Cardiac fibroblast (primary cell): ENCODE measurements around the gene CCNE1.

Experiments
- DNase-seq, 2 donors: peaks; one replicate each; pipeline versions ENCODE4 v3.0.0 to v3.0.0-alpha.2; 2010; ENCODE audit warnings: low read depth in 2 of 2
- H3K4me3 ChIP-seq, 2 donors: replicated peaks in 1 of 2; 1 replicate in 1 of 2; 2 replicates in 1 of 2; pipeline ENCODE4 v1.5.1; 2011; ENCODE audit warnings: low read depth in 2 of 2, low read length in 2 of 2, mild to moderate bottlenecking in 2 of 2, moderate library complexity in 1 of 2
- TF ChIP-seq, protein P1 (sequence below): IDR thresholded peaks from one replicate; pipeline ENCODE4 v1.5.1; 2011; ENCODE audit warnings: low read depth, mild to moderate bottlenecking, low read length, inconsistent platforms

CCNE1 gene

DNA sequence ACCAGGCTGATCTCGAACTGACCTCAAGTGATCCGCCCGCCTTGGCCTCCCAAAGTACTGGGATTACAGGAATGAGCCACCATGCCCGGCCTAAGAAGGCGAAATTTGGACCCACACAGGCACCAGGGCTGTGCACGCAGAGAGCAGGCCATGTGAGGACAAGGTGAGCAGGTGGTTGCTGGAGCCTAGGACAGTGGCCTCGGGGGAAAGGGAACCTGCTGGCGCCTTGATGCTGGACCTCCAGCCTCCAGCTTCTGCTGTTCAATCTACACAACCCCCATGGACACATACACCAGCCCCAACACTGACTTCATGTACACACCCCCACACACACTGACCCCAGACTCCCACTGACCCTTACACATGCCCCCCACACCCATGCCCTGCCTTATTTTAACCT lies 41.8 kb upstream of the CCNE1 start:
- no peak for DNase-seq
- TF ChIP-seq, protein P1, sequence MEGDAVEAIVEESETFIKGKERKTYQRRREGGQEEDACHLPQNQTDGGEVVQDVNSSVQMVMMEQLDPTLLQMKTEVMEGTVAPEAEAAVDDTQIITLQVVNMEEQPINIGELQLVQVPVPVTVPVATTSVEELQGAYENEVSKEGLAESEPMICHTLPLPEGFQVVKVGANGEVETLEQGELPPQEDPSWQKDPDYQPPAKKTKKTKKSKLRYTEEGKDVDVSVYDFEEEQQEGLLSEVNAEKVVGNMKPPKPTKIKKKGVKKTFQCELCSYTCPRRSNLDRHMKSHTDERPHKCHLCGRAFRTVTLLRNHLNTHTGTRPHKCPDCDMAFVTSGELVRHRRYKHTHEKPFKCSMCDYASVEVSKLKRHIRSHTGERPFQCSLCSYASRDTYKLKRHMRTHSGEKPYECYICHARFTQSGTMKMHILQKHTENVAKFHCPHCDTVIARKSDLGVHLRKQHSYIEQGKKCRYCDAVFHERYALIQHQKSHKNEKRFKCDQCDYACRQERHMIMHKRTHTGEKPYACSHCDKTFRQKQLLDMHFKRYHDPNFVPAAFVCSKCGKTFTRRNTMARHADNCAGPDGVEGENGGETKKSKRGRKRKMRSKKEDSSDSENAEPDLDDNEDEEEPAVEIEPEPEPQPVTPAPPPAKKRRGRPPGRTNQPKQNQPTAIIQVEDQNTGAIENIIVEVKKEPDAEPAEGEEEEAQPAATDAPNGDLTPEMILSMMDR, result no peak
- no peak overlapping the region for H3K4me3 ChIP-seq

DNA sequence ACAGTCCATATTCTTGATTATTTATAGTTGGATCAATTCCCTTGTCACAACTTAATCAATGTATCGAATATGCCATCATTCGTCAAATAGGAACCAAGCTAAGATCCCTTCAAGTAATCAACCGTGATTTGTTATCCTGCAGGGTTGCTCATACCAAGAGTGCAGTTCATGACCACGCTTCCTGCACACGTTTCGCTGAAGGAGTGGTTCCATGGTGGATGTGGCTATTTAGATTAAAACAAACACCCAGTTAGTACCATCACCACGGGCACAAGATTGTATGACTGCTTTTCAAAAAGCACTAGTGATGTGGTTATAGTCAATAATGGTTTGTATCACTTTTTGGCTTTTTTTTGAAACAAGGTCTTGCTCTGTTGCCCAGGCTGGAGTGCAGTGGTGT lies 41.1 kb upstream of the CCNE1 start:
- no peak overlapping the region for H3K4me3 ChIP-seq
- TF ChIP-seq, protein P1, result no peak
- no peak for DNase-seq

DNA sequence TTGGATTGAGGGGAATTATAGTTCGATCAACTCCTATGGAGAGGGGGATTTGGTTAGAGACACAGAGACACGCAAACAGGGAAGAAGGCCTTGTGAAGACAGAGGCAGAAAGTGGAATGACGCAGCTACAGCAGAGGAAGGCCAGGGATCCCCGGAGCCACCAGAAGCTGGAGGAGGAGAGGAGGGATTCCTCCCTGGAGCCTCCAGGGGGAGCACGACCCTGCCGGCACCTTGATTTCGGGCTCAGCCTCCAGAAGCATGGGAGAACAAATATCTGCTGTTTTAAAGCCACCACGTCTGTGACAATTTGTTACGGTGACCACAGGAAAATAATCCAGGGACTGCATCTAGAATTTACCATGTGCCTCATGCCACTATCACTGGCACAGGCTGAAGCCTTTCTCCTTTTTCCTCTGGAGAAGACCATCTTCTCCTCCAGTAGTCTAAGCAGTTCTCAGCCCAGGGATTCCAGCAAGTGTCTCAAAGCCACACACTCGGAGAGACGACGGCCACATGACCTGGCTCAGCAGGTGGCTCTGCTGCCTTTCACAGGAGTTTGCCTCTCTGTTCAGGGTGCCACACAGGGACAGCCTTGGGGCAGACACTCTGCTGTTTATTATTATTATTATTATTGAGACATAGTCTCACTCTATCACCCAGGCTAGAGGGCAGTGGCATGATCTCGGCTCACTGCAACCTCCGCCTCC lies 39.9 kb upstream of the CCNE1 start:
- TF ChIP-seq, protein P1, result peak; percentile 86
- no peak overlapping the region for H3K4me3 ChIP-seq
- peak; percentile 57 to 61 for DNase-seq

DNA sequence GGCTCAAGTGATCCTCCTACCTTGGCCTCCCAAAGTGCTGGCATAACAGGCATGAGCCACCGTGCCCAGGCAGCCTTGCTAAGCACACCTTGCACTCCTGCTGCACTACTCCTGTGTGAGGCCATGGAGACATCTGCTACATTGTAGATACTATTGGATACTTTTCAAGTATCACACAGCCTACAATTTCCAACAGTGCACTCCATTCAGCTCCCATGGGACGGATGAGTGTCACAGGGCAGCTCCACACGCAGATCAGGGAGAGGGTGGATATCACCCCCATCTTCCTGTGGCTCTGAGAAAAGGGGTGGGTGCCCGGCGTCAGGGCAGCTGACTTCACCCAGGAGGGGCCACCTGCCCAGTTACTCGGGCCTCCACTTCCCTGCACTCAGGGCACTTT lies 39.1 kb upstream of the CCNE1 start:
- TF ChIP-seq, protein P1, result no peak
- DNase-seq, result no peak
- H3K4me3 ChIP-seq, result no peak overlapping the region

DNA sequence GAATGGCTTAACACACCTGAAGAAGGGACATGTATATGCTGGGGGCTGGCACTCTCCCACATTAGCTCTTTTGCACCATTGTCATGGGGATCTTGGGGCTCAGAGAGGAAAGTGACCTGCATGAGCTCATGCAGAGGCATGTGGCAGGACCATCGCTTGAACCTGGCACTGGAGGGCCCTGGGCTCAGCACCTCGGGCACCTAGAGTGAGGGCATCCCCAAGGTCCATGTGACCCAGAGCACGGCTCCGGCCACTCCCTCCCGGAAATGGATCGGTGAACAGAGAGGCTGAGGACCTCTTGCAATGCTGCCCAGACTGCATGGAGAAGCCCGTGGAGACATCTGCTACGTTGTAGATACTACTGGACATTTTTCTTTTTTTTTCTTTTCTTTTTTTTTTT lies 38.6 kb upstream of the CCNE1 start:
- TF ChIP-seq, protein P1, result no peak
- DNase-seq, result no peak
- no peak overlapping the region for H3K4me3 ChIP-seq

DNA sequence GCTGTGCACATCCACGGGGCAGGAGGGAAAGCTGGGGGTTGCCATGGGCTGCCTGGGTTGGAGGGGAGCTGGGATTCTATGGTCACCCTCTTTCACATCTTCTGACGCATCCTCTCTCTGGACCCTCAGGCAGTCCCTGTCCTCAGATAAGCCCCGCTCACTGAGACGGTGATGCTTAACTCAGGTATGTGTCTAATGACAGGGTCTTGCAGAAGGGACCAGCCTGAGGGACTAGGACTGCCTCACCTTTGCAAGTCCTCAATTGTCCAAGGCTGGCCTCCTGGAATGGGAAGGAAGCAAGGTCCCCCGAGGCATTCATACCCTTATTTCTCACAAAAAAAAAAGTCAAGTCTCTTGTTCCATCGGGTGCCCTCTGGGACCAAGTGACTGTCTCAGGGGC lies 37.7 kb upstream of the CCNE1 start:
- TF ChIP-seq, protein P1, result no peak
- no peak for DNase-seq
- no peak overlapping the region for H3K4me3 ChIP-seq
